ENCODE results near the gene TBL1XR1. TPM values are rescaled to one million over a fixed set of nuclear protein-coding genes. Genes with fewer than 3 reads are reported as not detected.

TBL1XR1 gene
- total and polyA plus RNA-seq, 2 of the 8 experiments (the other 6 are each of a cell fraction or from before 2014, with no cell fraction given): 28.1 to 147 TPM

DNA sequence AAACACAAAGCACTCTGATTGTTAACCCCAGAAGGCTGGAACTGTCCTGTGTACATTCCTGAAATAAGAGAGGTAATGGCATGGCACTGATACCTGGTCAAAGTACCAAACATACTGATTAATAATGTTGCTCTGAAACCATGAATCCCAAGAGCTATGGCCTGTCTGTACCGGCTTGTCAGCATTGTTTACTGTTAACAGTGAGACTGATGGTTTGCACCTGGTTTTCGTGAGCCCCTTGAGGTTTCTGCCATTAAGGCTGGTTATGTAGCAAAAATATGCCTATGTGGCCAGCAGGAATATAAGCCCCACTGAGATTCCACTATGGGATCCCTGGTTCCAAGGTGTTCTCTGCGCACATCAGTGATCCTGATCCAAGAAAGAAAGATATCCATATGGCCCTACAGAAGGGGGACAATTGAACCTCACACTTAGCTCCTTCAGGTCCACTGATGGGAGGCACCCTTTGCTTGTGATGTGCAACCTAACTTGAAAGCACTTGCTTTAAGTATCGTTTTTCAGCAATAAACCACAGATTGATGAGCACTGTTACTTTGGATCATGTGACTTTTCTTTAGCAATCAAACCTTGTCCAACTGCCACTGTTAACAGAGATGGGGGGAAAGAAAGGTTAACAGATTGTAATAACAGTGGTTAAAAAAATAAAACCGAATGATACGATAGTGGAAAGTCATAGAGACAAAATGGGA is 65.2 kb downstream of the TBL1XR1 start:
- Histone ChIP-seq H2BK120ac (replicated peaks; ENCODE audit: low read depth, low read length) (no peak overlapping the region), H3K14ac (ENCODE audit: insufficient read length) (no peak overlapping the region), H2BK12ac (ENCODE audit: low read depth, low read length) (no peak overlapping the region), H3K4me1 (replicated peaks in 1 of 4; ENCODE audit: control insufficient read depth in 3 of 4, insufficient read depth in 4 of 4, low read length in 3 of 4) (peaks cover 0 to 5% (median 2%) of the 10 kb centered on the region in 4 experiments; a peak in 3 of 7 replicates), H3K36me3 (ENCODE audit: control insufficient read depth in 2 of 4, insufficient read depth in 4 of 4, low read length in 3 of 4) (0 out of 8 replicates have a peak, but pooled peaks cover 0 to 5% (median 0%) of the 10 kb centered on the region in 4 experiments), H3K23me2 (ENCODE audit: low read depth, low read length) (no peaks in the 10 kb centered on the region), H3K4me3 (ENCODE audit: extremely low read depth in 1 of 4, insufficient read depth in 2 of 4, low read depth in 3 of 4, low read length in 4 of 4) (no peak overlapping the region), H2AFZ (ENCODE audit: low read length) (no peak overlapping the region), H2BK15ac (ENCODE audit: low read length) (no peak overlapping the region), H3K4ac (replicated peaks; ENCODE audit: insufficient read length, low read depth, low read length) (no peak overlapping the region), H3K79me1 (ENCODE audit: low read depth, low read length) (peaks cover 4% of the 10 kb centered on the region; the same call in 1 of the 2 replicates), H3K23ac (ENCODE audit: insufficient read length) (no peak overlapping the region), H3K9me3 (ENCODE audit: insufficient read depth in 2 of 2, low read depth in 1 of 2, low read length in 1 of 2) (no peaks in the 10 kb centered on the region; a peak in 1 of 4 replicates), H2BK5ac (ENCODE audit: low read depth, low read length) (no peak overlapping the region), H4K20me1 (replicated peaks in 1 of 2; ENCODE audit: control insufficient read depth in 1 of 2, insufficient read depth in 2 of 2, low read length in 2 of 2) (peaks cover 10 to 19% of the 10 kb centered on the region in 2 experiments), H4K8ac (ENCODE audit: extremely low read depth, insufficient read depth, low read length) (no peak overlapping the region), H4K5ac (ENCODE audit: insufficient read length, low read depth, low read length) (no peak overlapping the region), H3K56ac (replicated peaks; ENCODE audit: insufficient read length, low read depth, low read length) (no peak overlapping the region), H3K27me3 (replicated peaks in 1 of 4; ENCODE audit: control insufficient read depth in 3 of 4, extremely low read depth in 1 of 4, insufficient read depth in 3 of 4, low read length in 3 of 4) (no peaks in the 10 kb centered on the region), H3K18ac (ENCODE audit: extremely low read depth, low read length) (no peak overlapping the region), H4K91ac (replicated peaks; ENCODE audit: insufficient read length, low read length) (no peak overlapping the region), H3K4me2 (ENCODE audit: insufficient read depth in 1 of 2, low read depth in 2 of 2, low read length in 2 of 2) (no peak overlapping the region), H2BK20ac (ENCODE audit: low read length) (no peak overlapping the region), H3K79me2 (ENCODE audit: control insufficient read depth in 1 of 2, insufficient read depth in 2 of 2, low read length in 2 of 2) (peaks cover 28 to 98% of the 10 kb centered on the region in 2 experiments), H2AK5ac (ENCODE audit: low read depth, low read length) (no peak overlapping the region), H3K27ac (ENCODE audit: low read depth, low read length) (no peak overlapping the region), H3K9ac (replicated peaks in 1 of 4; ENCODE audit: extremely low read depth in 1 of 4, low read depth in 3 of 4, low read length in 3 of 4) (no peak overlapping the region)
- FAIRE-seq: no peak
- WGBS, 2 experiments (ENCODE audit: extremely low coverage in 1 of 2, insufficient coverage in 1 of 2, insufficient read length in 1 of 2, insufficient replicate concordance in 2 of 2, low coverage in 1 of 2, low lambda C conversion rate in 2 of 2, missing lambda C conversion rate in 1 of 2): 89% methylated on average over 6 of the region's 6 CpGs; no CpG with 5 or more reads in 1 of the 2 experiments
- ChIA-PET POLR2A (ENCODE audit: partially characterized antibody) (interaction anchor here (1.1 to 1.4 kb wide), 2 partner anchors 8 to 62 kb away, joined by 3 read pairs; no protein-coding TSS in a partner anchor), CTCF (ENCODE audit: partially characterized antibody) (no interaction called here)
- TF ChIP-seq PHF8 (conservative IDR thresholded peaks at IDR 0.05; ENCODE audit: low read depth, low read length) (no peak), HDAC2 (IDR thresholded peaks at IDR 0.05; ENCODE audit: borderline replicate concordance in 1 of 2, low read depth in 2 of 2, low read length in 2 of 2) (no peak), CBX5 (IDR thresholded peaks at IDR 0.05; ENCODE audit: low read depth, low read length) (no peak), RNF2 (IDR thresholded peaks at IDR 0.05; ENCODE audit: borderline replicate concordance, low read depth, low read length, missing control alignments, poor library complexity, severe bottlenecking) (no peak), SP2 (IDR thresholded peaks at IDR 0.05; ENCODE audit: low read length) (no peak), JUN (IDR thresholded peaks at IDR 0.05; ENCODE audit: low read depth, low read length) (no peak), SIN3A (conservative IDR thresholded peaks at IDR 0.05 in 1 of 2, IDR thresholded peaks at IDR 0.05 in 1 of 2; ENCODE audit: low read depth in 1 of 2, low read length in 2 of 2) (no peak)
- no peak for DNase-seq (ENCODE audit: low read depth in 1 of 2, low spot score in 2 of 2)

Measured in H1 (cell line).